LNCAP (cell line): ENCODE results near the gene GTSE1.

ENCODE experiments used
- CTCF ChIP-seq: fragments of 450-650 bp; IDR thresholded peaks from 2 replicates; pipeline ENCODE4 v1.5.1; 2017; ENCODE audit warnings: mild to moderate bottlenecking

Gene GTSE1

GRCh38 chr22:46330426-46330825 is 33.8 kb downstream of the GTSE1 start:
- no peak for TF ChIP-seq CTCF

DNA sequence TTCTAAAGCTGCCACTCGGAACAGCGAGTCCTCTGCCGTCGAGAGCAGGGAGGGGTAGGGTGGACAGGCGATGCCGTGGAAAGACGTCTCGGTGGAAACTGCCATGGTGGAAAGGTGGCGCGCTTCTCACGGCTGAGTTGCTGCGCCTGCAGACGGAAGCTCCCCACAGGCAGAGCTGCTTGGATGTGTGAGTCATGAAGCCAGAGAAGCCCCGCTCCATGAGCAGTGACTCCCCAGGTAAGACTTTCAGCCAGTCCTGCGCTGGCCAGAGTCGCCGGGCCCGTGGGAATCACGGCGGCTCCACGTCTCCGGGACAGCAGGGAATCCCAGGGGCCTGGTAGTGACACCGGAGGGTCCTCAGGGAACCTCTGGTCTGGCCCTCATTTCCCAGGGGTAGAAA is 34.8 kb downstream of the GTSE1 start:
- TF ChIP-seq CTCF: no peak

DNA sequence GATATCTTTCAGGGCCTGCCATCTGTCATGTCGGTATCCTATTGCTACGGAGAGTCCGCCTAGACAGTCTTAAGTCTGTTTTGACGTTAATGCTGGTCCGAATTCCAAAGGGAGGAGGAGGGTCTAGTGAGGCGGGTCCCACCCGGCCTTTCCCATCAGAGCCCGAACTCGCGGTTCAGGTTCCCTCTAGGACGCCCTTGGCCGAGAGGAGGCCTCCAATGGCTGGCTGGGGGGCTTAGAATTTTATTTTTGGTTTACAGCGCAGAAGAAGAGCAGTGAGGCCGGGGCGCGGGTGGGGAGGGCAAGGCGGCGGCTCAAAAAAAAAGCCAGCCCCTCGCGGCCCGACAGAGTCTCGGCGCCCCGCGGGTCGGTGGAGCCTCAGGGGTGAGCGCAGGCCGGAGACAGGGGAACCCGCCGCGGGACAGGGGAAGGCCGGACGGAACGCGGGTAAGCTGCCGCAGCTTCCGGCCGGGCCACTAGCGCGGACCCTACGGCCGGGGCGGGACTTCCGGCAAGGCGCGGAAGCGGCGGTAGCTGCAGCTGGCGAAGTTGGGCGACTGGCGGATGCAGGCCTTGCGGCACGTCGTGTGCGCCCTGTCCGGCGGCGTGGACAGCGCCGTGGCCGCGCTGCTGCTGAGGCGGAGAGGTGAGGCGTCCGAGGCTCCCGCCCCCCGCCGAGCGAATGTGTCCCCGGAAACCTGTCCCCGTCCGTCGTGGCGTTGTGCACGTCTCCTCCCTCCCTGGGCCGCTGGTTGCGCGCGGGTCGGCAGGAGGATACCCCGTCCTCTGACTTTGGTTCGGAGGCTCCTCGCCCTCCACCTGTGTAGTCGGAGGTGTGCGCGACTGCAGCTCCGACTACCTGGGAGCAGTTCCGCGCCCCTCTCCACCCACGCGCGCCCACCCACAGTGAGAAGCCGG is 38.8 kb downstream of the GTSE1 start, which contains the start of gene TRMU:
TRMU (plus strand) TSS at position 514 of the 918 bp plus-strand sequence; CDS start at position 565, 51 bp downstream.
- TF ChIP-seq CTCF: no peak

- no peak for TF ChIP-seq CTCF
Measured at GRCh38 chr22:46336119-46337078, 39.7 kb downstream of the GTSE1 start.

DNA sequence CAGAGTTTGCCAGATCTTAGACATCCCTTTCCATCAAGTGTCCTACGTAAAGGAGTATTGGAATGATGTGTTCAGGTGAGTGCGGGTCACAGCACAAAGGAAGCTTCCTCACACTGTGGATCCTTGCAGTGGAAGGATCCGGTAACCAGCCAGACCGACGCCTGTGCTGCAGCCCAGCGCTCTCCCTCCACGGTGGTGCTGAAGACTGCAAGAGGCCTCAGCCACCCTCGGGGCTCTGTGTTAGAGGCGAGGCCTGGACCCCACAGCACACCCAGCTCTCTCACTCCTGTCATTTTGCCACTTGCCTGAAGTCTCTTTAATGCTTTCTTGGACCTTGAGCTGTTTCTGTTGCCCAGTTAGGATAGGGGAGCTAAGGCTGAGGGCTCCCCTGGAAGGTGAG is 41.2 kb downstream of the GTSE1 start:
- no peak for TF ChIP-seq CTCF

GRCh38 chr22:46338636-46339035 is 42.0 kb downstream of the GTSE1 start:
- TF ChIP-seq CTCF: no peak

DNA sequence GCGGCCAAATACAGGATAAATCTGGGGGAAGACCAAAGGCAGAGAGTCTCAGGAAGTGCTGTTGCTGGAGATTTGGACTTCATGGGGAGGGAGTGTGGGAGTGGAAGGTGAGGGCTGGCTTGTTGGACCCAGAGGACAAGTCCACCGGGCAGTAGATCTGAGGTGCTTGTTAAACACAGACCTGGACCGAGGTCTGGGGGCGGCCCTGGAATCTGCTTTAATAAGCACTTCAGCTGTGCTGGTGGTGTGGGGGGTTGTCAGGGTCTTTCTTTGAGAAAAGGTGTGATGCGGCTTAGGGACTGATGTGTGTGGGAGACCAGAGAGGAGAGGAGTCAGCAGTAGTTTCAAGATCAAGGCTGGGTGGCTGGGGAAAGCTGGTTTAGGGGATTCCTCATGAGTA is 43.3 kb downstream of the GTSE1 start:
- no peak for TF ChIP-seq CTCF
